GM12874 (cell line): ENCODE results near the gene PPP1R13B.

Experiments
- CTCF ChIP-seq: IDR thresholded peaks from 2 replicates; pipeline ENCODE4 v1.5.1; 2011; ENCODE audit warnings: low read depth, mild to moderate bottlenecking, control low read depth, low read length, moderate library complexity; ENCODE audit not compliant: insufficient read depth

PPP1R13B gene

GRCh38 chr14:103719751-103720150 is 127.6 kb downstream of the PPP1R13B start:
- no peak for TF ChIP-seq CTCF

- no peak for TF ChIP-seq CTCF
Observed at GRCh38 chr14:103718572-103718971, 128.8 kb downstream of the PPP1R13B start.

GRCh38 chr14:103716899-103717411 is 130.4 kb downstream of the PPP1R13B start:
- no peak for TF ChIP-seq CTCF

GRCh38 chr14:103716091-103716801 is 131.1 kb downstream of the PPP1R13B start:
- TF ChIP-seq CTCF: no peak

- no peak for TF ChIP-seq CTCF
Observed at GRCh38 chr14:103715052-103716000, 132.0 kb downstream of the PPP1R13B start, which contains the start of the genes XRCC3 and ZFYVE21. Gene XRCC3, minus strand, starts transcription at chr14:103715451. Its CDS starts 4,364 bp downstream, at chr14:103711087. Gene ZFYVE21, plus strand, starts transcription at chr14:103715810. Its CDS starts 32 bp downstream, at chr14:103715842.

GRCh38 chr14:103714063-103714724 is 133.2 kb downstream of the PPP1R13B start:
- TF ChIP-seq CTCF: no peak
